ENCODE results near the gene NCF4. TPM values are rescaled to one million over a fixed set of nuclear protein-coding genes. Genes with fewer than 3 reads are reported as not detected.

The NCF4 gene
- total RNA-seq, 1 donor from 2014 or later: 120 TPM

DNA sequence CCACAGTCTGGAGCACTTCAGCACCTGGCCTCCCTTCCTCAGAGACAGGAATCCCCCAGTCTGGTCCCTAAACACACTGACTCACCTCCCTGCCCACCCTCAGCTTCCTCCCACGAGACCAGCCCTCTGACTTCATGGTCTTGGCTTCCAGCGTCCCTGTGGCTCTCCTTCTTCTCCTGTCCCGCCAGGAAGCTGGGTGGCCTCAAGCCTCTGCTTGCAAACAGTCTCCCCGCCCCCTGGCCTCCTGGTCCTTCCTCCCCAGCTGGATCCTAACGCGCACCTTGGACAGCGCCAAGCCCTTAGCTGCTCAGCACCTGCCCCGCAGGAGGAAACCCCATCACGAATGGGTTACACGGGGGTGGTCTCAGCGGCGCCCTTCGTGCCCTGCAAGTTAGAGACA lies 4.5 kb downstream of the NCF4 start:
- Mint-ChIP-seq H3K9me3 (no peaks in the 10 kb centered on the region), H3K4me3 (peak overlapping the region; percentile 56), H3K27me3 (no peaks in the 10 kb centered on the region), H3K36me3 (ENCODE audit: low read depth) (peaks cover 68% of the 10 kb centered on the region), H3K27ac (peak overlapping the region; percentile 94), H3K4me1 (peaks cover 68% of the 10 kb centered on the region)
- ATAC-seq (ENCODE audit: low read depth): peak; percentile 15
- TF ChIP-seq, protein P1, sequence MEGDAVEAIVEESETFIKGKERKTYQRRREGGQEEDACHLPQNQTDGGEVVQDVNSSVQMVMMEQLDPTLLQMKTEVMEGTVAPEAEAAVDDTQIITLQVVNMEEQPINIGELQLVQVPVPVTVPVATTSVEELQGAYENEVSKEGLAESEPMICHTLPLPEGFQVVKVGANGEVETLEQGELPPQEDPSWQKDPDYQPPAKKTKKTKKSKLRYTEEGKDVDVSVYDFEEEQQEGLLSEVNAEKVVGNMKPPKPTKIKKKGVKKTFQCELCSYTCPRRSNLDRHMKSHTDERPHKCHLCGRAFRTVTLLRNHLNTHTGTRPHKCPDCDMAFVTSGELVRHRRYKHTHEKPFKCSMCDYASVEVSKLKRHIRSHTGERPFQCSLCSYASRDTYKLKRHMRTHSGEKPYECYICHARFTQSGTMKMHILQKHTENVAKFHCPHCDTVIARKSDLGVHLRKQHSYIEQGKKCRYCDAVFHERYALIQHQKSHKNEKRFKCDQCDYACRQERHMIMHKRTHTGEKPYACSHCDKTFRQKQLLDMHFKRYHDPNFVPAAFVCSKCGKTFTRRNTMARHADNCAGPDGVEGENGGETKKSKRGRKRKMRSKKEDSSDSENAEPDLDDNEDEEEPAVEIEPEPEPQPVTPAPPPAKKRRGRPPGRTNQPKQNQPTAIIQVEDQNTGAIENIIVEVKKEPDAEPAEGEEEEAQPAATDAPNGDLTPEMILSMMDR (IDR thresholded peaks at IDR 0.05): no peak
- CTCF ChIA-PET: interaction anchor here (1.0 to 3.5 kb wide), 2 partner anchors 9 to 83 kb away, joined by 3 to 23 read pairs; no protein-coding TSS in a partner anchor
- POLR2A ChIA-PET: interaction anchor here (0.6 to 3.4 kb wide), 6 partner anchors 9 to 383 kb away, joined by 3 to 22 read pairs (median 4); partner anchors contain the start of gene CSF2RB
- intact Hi-C loops (cut with micrococcal nuclease): no loop called here
- peak; percentile 32 for DNase-seq

DNA sequence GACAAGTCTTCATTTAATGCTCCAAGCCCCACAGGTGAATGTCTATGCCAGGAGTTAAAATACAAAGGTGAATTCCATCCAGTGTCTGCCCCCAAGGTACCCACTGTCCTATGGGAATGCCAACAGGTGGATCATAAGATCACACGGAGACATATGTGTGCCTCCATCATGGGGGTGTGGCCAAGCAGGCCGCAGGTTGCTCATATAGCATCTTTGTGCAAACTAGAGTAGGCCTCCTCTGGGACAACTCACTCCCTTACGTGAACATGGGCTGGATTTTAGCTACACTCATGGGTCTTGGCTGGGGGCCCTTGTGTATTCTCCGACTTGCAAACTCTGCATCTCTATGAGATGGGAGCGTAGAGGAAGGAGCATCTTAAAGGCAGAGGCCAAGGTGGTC lies 6.9 kb downstream of the NCF4 start:
- ChIA-PET CTCF (no interaction called here), POLR2A (interaction anchor here (0.8 to 1.9 kb wide), 2 partner anchors 11 to 92 kb away, joined by 3 to 5 read pairs; partner anchors contain the start of gene IFT27)

GRCh38 chr22:36868546-36869181 lies 7.9 kb downstream of the NCF4 start:
- H3K4me1 Mint-ChIP-seq: peaks cover 44% of the 10 kb centered on the region
- peaks cover 95% of the 10 kb centered on the region for H3K36me3 Mint-ChIP-seq (ENCODE audit: low read depth)
- no peak overlapping the region for H3K4me3 Mint-ChIP-seq
- peak overlapping the region; percentile 59 for H3K27ac Mint-ChIP-seq
- CTCF ChIA-PET: interaction anchor here (1.4 kb wide), 1 partner anchor 12 kb away, joined by 5 read pairs; no protein-coding TSS in a partner anchor
- intact Hi-C loops (cut with micrococcal nuclease): no loop called here
- POLR2A ChIA-PET: no interaction called here
- no peak for DNase-seq
- H3K27me3 Mint-ChIP-seq: no peaks in the 10 kb centered on the region
- TF ChIP-seq, protein P1 (IDR thresholded peaks at IDR 0.05): no peak
- H3K9me3 Mint-ChIP-seq: no peaks in the 10 kb centered on the region
- ATAC-seq (ENCODE audit: low read depth): no peak

More for the DNA sequence above, 6.9 kb downstream of the NCF4 start:
- H3K36me3 Mint-ChIP-seq (ENCODE audit: low read depth): peaks cover 91% of the 10 kb centered on the region
- H3K9me3 Mint-ChIP-seq: no peaks in the 10 kb centered on the region
- intact Hi-C loops (cut with micrococcal nuclease): no loop called here
- H3K27ac Mint-ChIP-seq: peak overlapping the region; percentile 59
- H3K4me1 Mint-ChIP-seq: peaks cover 44% of the 10 kb centered on the region
- no peak for DNase-seq
- TF ChIP-seq, protein P1 (IDR thresholded peaks at IDR 0.05): no peak
- ATAC-seq (ENCODE audit: low read depth): no peak
- H3K27me3 Mint-ChIP-seq: no peaks in the 10 kb centered on the region
- H3K4me3 Mint-ChIP-seq: no peak overlapping the region

DNA sequence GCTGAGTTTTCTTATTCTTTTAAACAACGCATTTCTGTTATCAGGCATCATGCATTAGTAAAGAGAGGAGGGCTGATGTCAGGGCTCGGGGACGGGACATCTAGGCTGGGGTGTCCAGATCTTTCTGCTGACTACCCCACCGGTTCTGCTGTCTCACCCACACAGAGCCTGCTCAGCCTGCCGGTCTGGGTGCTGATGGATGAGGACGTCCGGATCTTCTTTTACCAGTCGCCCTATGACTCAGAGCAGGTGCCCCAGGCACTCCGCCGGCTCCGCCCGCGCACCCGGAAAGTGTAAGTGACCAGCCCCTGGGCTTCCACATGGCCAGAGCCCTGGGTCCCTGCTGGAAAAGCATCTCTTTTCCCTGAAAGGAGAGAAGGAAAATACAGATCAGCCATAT lies 9.4 kb downstream of the NCF4 start:
- ATAC-seq (ENCODE audit: low read depth) (no peak), DNase-seq (no peak)
- POLR2A ChIA-PET: interaction anchor here (0.6 kb wide), 1 partner anchor 34 kb away, joined by 6 read pairs; no protein-coding TSS in a partner anchor
- CTCF ChIA-PET: interaction anchor here (1.6 kb wide), 1 partner anchor 14 kb away, joined by 5 read pairs; no protein-coding TSS in a partner anchor
- Mint-ChIP-seq H3K9me3 (no peaks in the 10 kb centered on the region), H3K4me3 (no peak overlapping the region), H3K36me3 (ENCODE audit: low read depth) (peaks cover 93% of the 10 kb centered on the region), H3K27ac (peak overlapping the region; percentile 53), H3K4me1 (peaks cover 37% of the 10 kb centered on the region), H3K27me3 (no peaks in the 10 kb centered on the region)
- intact Hi-C loops (cut with micrococcal nuclease): no loop called here
- TF ChIP-seq, protein P1 (IDR thresholded peaks at IDR 0.05): no peak

DNA sequence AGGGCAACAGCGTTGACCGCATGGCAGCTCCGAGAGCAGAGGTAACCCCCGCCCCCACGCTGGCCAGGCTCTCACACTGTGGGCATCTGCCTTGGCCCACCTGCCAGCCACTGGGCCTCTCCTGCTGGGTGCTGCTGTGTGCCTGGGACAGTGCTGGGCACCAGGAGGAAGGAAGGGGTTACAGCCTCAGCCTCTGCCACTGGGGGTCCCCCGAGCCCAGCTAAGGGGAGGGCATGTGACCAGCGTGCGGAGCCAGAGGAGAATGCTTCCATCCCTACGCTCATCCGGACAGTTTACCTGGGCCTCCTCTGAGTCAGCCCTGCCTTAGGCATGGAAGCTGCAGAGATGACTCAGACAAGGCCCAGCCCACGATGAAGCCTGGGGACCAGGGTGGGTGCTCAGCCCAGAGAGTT lies 10.9 kb downstream of the NCF4 start:
- DNase-seq: no peak
- no peak overlapping the region for H3K27ac Mint-ChIP-seq
- no peaks in the 10 kb centered on the region for H3K27me3 Mint-ChIP-seq
- peaks cover 93% of the 10 kb centered on the region for H3K36me3 Mint-ChIP-seq (ENCODE audit: low read depth)
- no peaks in the 10 kb centered on the region for H3K9me3 Mint-ChIP-seq
- H3K4me3 Mint-ChIP-seq: no peak overlapping the region
- CTCF ChIA-PET: interaction anchor here (1.6 kb wide), 1 partner anchor 15 kb away, joined by 5 read pairs; no protein-coding TSS in a partner anchor
- H3K4me1 Mint-ChIP-seq: peaks cover 22% of the 10 kb centered on the region
- no peak for ATAC-seq (ENCODE audit: low read depth)
- TF ChIP-seq, protein P1 (IDR thresholded peaks at IDR 0.05): no peak
- POLR2A ChIA-PET: interaction anchor here (1.4 kb wide), 1 partner anchor 11 kb away, joined by 4 read pairs; the partner anchor contains the start of gene NCF4
- intact Hi-C loops (cut with micrococcal nuclease): no loop called here
